Uterus (tissue), 2 donors: ENCODE measurements around the gene RAB3IL1.

ENCODE experiments used
- POLR2A ChIP-seq, 2 donors: fragments of 450-650 bp; IDR thresholded peaks; one replicate each; pipeline ENCODE4 v1.6.1; 2016; ENCODE audit warnings: antibody characterized with exemption in 2 of 2, mild to moderate bottlenecking in 1 of 2, moderate library complexity in 1 of 2
- TF ChIP-seq, protein P1 (sequence below), 4 experiments: fragments of 200-600 bp in 2 of 4; fragments of 450-650 bp in 2 of 4; sonication (generic) in 2 of 4; IDR thresholded peaks; one replicate each; pipeline ENCODE4 v1.5.1; 2016 to 2019; ENCODE audit warnings: antibody characterized with exemption in 4 of 4, mild to moderate bottlenecking in 2 of 4, moderate library complexity in 1 of 4

GRCh38 chr11:61887839-61888494 lies 29.4 kb downstream of the RAB3IL1 start:
- TF ChIP-seq, protein P1, sequence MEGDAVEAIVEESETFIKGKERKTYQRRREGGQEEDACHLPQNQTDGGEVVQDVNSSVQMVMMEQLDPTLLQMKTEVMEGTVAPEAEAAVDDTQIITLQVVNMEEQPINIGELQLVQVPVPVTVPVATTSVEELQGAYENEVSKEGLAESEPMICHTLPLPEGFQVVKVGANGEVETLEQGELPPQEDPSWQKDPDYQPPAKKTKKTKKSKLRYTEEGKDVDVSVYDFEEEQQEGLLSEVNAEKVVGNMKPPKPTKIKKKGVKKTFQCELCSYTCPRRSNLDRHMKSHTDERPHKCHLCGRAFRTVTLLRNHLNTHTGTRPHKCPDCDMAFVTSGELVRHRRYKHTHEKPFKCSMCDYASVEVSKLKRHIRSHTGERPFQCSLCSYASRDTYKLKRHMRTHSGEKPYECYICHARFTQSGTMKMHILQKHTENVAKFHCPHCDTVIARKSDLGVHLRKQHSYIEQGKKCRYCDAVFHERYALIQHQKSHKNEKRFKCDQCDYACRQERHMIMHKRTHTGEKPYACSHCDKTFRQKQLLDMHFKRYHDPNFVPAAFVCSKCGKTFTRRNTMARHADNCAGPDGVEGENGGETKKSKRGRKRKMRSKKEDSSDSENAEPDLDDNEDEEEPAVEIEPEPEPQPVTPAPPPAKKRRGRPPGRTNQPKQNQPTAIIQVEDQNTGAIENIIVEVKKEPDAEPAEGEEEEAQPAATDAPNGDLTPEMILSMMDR (IDR thresholded peaks at IDR 0.05): no peak
- no peak for TF ChIP-seq POLR2A (IDR thresholded peaks at IDR 0.05)
